ENCODE results near the gene KLF1. TPM values are rescaled to one million over a fixed set of nuclear protein-coding genes. Genes with fewer than 3 reads are reported as not detected.

The KLF1 gene
- total and polyA plus RNA-seq, 2 of the 8 experiments (the other 6 are each of a cell fraction or from before 2014, with no cell fraction given) = 0.84 to 0.91 TPM

DNA sequence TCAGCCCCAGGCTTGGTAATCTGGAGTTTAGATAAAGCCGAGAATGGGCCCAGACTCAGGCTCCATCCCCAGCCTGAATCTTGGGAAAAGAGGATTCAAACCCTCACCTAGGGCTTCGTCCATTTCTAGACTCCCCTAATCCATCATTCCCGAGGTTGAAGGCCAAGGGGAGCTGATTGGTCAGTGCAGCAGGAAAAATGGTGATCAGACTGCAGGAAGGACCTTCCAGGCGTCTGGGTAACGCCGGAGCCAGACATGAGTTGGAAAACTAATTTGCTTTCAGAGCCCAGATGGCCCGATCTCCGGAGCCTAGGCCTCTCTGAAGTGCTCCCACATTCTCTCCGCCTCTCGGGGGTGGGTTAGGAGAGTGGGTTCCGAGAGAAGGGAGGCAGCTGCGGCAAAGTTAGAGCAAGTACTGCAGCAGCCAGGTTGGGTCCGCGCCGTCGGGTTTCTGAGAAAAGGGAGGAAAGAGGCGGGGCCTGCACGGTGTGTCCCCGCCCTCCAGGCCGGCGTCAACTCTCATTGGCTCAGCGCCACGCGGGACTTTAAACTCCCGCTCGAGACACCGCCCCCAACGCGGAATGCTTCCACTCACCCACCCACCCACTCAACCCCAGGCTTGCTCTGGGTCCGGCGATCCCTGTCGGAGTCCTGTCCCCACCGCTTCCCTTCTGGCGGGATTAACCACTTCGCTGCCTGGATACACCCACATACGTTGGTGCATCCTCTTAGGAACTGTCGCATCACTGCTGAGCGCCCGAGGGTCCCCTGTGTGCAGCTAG lies 51.8 kb downstream of the KLF1 start:
- FAIRE-seq = no peak
- H3K23me2 ChIP-seq (ENCODE audit: low read depth, low read length) = peaks cover 26% of the 10 kb centered on the region
- DNase-seq (ENCODE audit: low read depth in 1 of 2, low spot score in 2 of 2) = peak in 1 of 2 experiments; percentile 88

More for the DNA sequence above, 51.8 kb downstream of the KLF1 start:
- Histone ChIP-seq H4K8ac (ENCODE audit: extremely low read depth, insufficient read depth, low read length) (peak overlapping the region; percentile 80), H2AFZ (ENCODE audit: low read length) (no peak overlapping the region), H3K27ac (ENCODE audit: low read depth, low read length) (no peak overlapping the region), H3K79me2 (ENCODE audit: control insufficient read depth in 1 of 2, insufficient read depth in 2 of 2, low read length in 2 of 2) (no peaks in the 10 kb centered on the region), H3K56ac (replicated peaks; ENCODE audit: insufficient read length, low read depth, low read length) (no peak overlapping the region), H3K27me3 (replicated peaks in 1 of 4; ENCODE audit: control insufficient read depth in 3 of 4, extremely low read depth in 1 of 4, insufficient read depth in 3 of 4, low read length in 3 of 4) (peaks cover 0 to 13% (median 9%) of the 10 kb centered on the region in 4 experiments; a peak in 5 of 7 replicates), H3K4me2 (ENCODE audit: insufficient read depth in 1 of 2, low read depth in 2 of 2, low read length in 2 of 2) (peak overlapping the region; percentile 81 to 88), H3K23ac (ENCODE audit: insufficient read length) (no peak overlapping the region), H3K36me3 (ENCODE audit: control insufficient read depth in 2 of 4, insufficient read depth in 4 of 4, low read length in 3 of 4) (no peaks in the 10 kb centered on the region), H2AK5ac (ENCODE audit: low read depth, low read length) (no peak overlapping the region), H2BK5ac (ENCODE audit: low read depth, low read length) (no peak overlapping the region), H3K14ac (ENCODE audit: insufficient read length) (no peak overlapping the region), H4K5ac (ENCODE audit: insufficient read length, low read depth, low read length) (no peak overlapping the region), H3K9me3 (ENCODE audit: insufficient read depth in 2 of 2, low read depth in 1 of 2, low read length in 1 of 2) (no peaks in the 10 kb centered on the region), H2BK20ac (ENCODE audit: low read length) (no peak overlapping the region), H3K9ac (replicated peaks in 1 of 4; ENCODE audit: extremely low read depth in 1 of 4, low read depth in 3 of 4, low read length in 3 of 4) (no peak overlapping the region), H4K91ac (replicated peaks; ENCODE audit: insufficient read length, low read length) (no peak overlapping the region), H2BK15ac (ENCODE audit: low read length) (peak overlapping the region; percentile 84; the same call in 1 of the 2 replicates), H3K4me3 (ENCODE audit: extremely low read depth in 1 of 4, insufficient read depth in 2 of 4, low read depth in 3 of 4, low read length in 4 of 4) (peak overlapping the region; percentile 62 to 81 (median 70)), H2BK12ac (ENCODE audit: low read depth, low read length) (peak overlapping the region; percentile 88; the same call in 1 of the 2 replicates), H3K79me1 (ENCODE audit: low read depth, low read length) (no peaks in the 10 kb centered on the region), H2BK120ac (replicated peaks; ENCODE audit: low read depth, low read length) (no peak overlapping the region), H3K18ac (ENCODE audit: extremely low read depth, low read length) (peak overlapping the region; percentile 28; the same call in 1 of the 2 replicates), H4K20me1 (replicated peaks in 1 of 2; ENCODE audit: control insufficient read depth in 1 of 2, insufficient read depth in 2 of 2, low read length in 2 of 2) (peaks cover 0 to 19% of the 10 kb centered on the region in 2 experiments), H3K4me1 (replicated peaks in 1 of 4; ENCODE audit: control insufficient read depth in 3 of 4, insufficient read depth in 4 of 4, low read length in 3 of 4) (peaks cover 7 to 41% (median 21%) of the 10 kb centered on the region in 4 experiments), H3K4ac (replicated peaks; ENCODE audit: insufficient read length, low read depth, low read length) (peak overlapping the region; percentile 82)
- TF ChIP-seq EP300 (IDR thresholded peaks at IDR 0.05; ENCODE audit: borderline replicate concordance in 1 of 2, low read depth in 2 of 2, low read length in 2 of 2) = no peak
- peak in 1 of 2 experiments; percentile 50; a peak in 1 of 3 replicates for TF ChIP-seq POLR2A (IDR thresholded peaks at IDR 0.05; ENCODE audit: control extremely low read depth in 1 of 2, low read depth in 2 of 2, low read length in 2 of 2)
- TF ChIP-seq SUZ12 (IDR thresholded peaks at IDR 0.05; ENCODE audit: low read length) = 0 out of 2 replicates have a peak, but pooled peaks have one; percentile 28
- TF ChIP-seq EZH2 (IDR thresholded peaks at IDR 0.05; ENCODE audit: low read depth, low read length, severe bottlenecking) = peak; percentile 17
- TF ChIP-seq CREB1 (IDR thresholded peaks at IDR 0.05) = peak; percentile 56; the same call in 1 of the 2 replicates
- TF ChIP-seq ZNF274 (IDR thresholded peaks at IDR 0.05; ENCODE audit: borderline replicate concordance, extremely low read depth, low read length) = no peak
- TF ChIP-seq POU5F1 (IDR thresholded peaks at IDR 0.05; ENCODE audit: low read depth, low read length) = no peak
- 0 out of 2 replicates have a peak, but pooled peaks have one; percentile 19 for TF ChIP-seq BACH1 (IDR thresholded peaks at IDR 0.05; ENCODE audit: low read length)
- TF ChIP-seq, protein P1, sequence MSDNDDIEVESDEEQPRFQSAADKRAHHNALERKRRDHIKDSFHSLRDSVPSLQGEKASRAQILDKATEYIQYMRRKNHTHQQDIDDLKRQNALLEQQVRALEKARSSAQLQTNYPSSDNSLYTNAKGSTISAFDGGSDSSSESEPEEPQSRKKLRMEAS (IDR thresholded peaks at IDR 0.05) = no peak
- 21% methylated on average over 32 of the region's 39 CpGs; no CpG with 5 or more reads in 1 of the 2 experiments for WGBS, 2 experiments (ENCODE audit: extremely low coverage in 1 of 2, insufficient coverage in 1 of 2, insufficient read length in 1 of 2, insufficient replicate concordance in 2 of 2, low coverage in 1 of 2, low lambda C conversion rate in 2 of 2, missing lambda C conversion rate in 1 of 2)
- ChIA-PET CTCF (ENCODE audit: partially characterized antibody) (interaction anchor here (0.5 to 2.7 kb wide), 10 partner anchors 10 to 198 kb away, joined by 3 to 11 read pairs (median 4); partner anchors contain the start of gene KLF1), POLR2A (ENCODE audit: partially characterized antibody) (interaction anchor here (1.0 to 2.3 kb wide), 10 partner anchors 8 to 112 kb away, joined by 3 to 13 read pairs (median 4); partner anchors contain the start of genes RNASEH2A and TNPO2)

All from H1 (cell line).